Mesothelial cell of epicardium (in vitro differentiated cells): Measurements from ENCODE around the gene SIAH2. TPM values are rescaled to one million over a fixed set of nuclear protein-coding genes. Genes with fewer than 3 reads are reported as not detected.

Experiments used
- DNase-seq, 2 experiments: peaks; one replicate each; pipeline ENCODE4 v3.0.0; 2021; ENCODE audit warnings: low spot score in 2 of 2; ENCODE audit not compliant: unreplicated experiment in 2 of 2
- H3K27ac Mint-ChIP-seq: 2 replicates; pipeline ENCODE4 v1.8.0; 2021; ENCODE audit warnings: mixed read lengths
- H3K27me3 Mint-ChIP-seq: 2 replicates; pipeline ENCODE4 v1.8.0; 2021; ENCODE audit warnings: low read depth, mixed read lengths
- H3K36me3 Mint-ChIP-seq: 2 replicates; pipeline ENCODE4 v1.8.0; 2021; ENCODE audit warnings: mixed read lengths
- H3K4me1 Mint-ChIP-seq: 2 replicates; pipeline ENCODE4 v1.8.0; 2021; ENCODE audit warnings: mixed read lengths
- H3K4me3 Mint-ChIP-seq: 2 replicates; pipeline ENCODE4 v1.8.0; 2021; ENCODE audit warnings: mild to moderate bottlenecking, moderate library complexity, mixed read lengths
- H3K9me3 Mint-ChIP-seq: 2 replicates; pipeline ENCODE4 v1.8.0; 2021; ENCODE audit warnings: mixed read lengths
- CTCF ChIP-seq: fragments of 200-600 bp; sonication (generic); IDR thresholded peaks from one replicate; pipeline ENCODE4 v1.5.0; 2021; ENCODE audit warnings: antibody characterized with exemption; ENCODE audit not compliant: unreplicated experiment
- total RNA-seq: library from RNA; stranded (reverse); gene quantifications from 3 replicates; pipeline ENCODE4 v1.2.1, GENCODE V29; 2021

Gene SIAH2
- total RNA-seq, 1 donor from 2014 or later: 9.5 TPM

DNA sequence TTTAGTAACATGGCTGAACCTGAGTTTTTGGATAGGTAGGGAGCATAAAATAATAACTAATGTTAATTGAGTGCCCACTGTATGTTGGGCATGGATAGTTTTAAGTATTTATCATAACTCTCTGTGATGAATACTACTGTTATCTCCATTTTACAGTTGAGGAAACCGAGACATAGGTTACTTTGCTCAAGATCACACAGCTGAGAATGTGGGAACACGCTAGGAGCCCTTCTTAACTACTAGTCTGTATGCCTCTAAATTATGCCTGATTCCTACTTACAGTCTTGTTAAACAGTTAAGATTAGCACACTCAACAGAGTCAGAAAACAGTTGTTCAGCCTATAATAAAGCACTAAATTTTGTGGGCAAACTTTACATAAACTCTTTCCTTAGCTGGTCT lies 2.0 kb upstream of the SIAH2 start:
- no peak for DNase-seq
- no peak overlapping the region for H3K4me3 Mint-ChIP-seq
- H3K27me3 Mint-ChIP-seq: peaks cover 7% of the 10 kb centered on the region
- peaks cover 29% of the 10 kb centered on the region for H3K4me1 Mint-ChIP-seq
- no peak for TF ChIP-seq CTCF
- no peaks in the 10 kb centered on the region for H3K36me3 Mint-ChIP-seq
- no peak overlapping the region for H3K27ac Mint-ChIP-seq
- H3K9me3 Mint-ChIP-seq: no peaks in the 10 kb centered on the region

DNA sequence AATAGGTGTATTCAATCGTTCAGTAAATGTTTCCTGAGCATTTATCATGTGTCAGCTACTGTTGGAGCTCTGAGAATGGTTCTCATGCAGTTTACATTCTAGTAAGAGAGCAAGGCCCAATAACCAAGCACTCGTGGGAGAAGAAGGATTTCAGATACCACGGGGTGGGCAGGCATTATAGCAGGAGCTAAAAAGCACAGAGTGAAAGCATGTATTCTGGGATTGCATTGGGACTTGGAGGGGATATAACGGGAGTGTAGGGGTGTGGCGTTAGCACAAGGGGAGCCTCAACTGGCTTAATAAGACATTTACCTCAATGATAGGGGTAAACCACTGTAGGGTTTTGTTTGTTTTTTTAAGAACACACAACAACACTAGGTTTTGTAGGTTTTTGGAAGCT lies 1.6 kb upstream of the SIAH2 start:
- Mint-ChIP-seq H3K27ac (peak overlapping the region; percentile 60), H3K4me3 (peak overlapping the region; percentile 92), H3K4me1 (peaks cover 30% of the 10 kb centered on the region), H3K36me3 (no peaks in the 10 kb centered on the region), H3K9me3 (no peaks in the 10 kb centered on the region), H3K27me3 (peaks cover 7% of the 10 kb centered on the region)
- no peak for TF ChIP-seq CTCF
- DNase-seq: no peak

GRCh38 chr3:150763841-150764483 lies 993 bp upstream of the SIAH2 start:
- no peak for TF ChIP-seq CTCF
- Mint-ChIP-seq H3K27ac (peak overlapping the region; percentile 99), H3K9me3 (no peaks in the 10 kb centered on the region), H3K4me1 (peaks cover 30% of the 10 kb centered on the region), H3K36me3 (no peaks in the 10 kb centered on the region), H3K4me3 (peak overlapping the region; percentile 92), H3K27me3 (peaks cover 7% of the 10 kb centered on the region)
- peak in 1 of 2 experiments; percentile 50 for DNase-seq

GRCh38 chr3:150762662-150763121 lies 277 bp downstream of the SIAH2 start:
- no peak for TF ChIP-seq CTCF
- peaks cover 30% of the 10 kb centered on the region for H3K4me1 Mint-ChIP-seq
- peak overlapping the region; percentile 94 for H3K4me3 Mint-ChIP-seq
- peaks cover 5% of the 10 kb centered on the region for H3K36me3 Mint-ChIP-seq
- H3K27me3 Mint-ChIP-seq: peaks cover 7% of the 10 kb centered on the region
- DNase-seq: no peak
- no peaks in the 10 kb centered on the region for H3K9me3 Mint-ChIP-seq
- no peak overlapping the region for H3K27ac Mint-ChIP-seq

- H3K9me3 Mint-ChIP-seq: no peaks in the 10 kb centered on the region
- peak overlapping the region; percentile 95 for H3K27ac Mint-ChIP-seq
- H3K4me3 Mint-ChIP-seq: peak overlapping the region; percentile 94
- peaks cover 2% of the 10 kb centered on the region for H3K27me3 Mint-ChIP-seq
- peaks cover 5% of the 10 kb centered on the region for H3K36me3 Mint-ChIP-seq
- H3K4me1 Mint-ChIP-seq: peaks cover 30% of the 10 kb centered on the region
- no peak for TF ChIP-seq CTCF
- DNase-seq: peak in 1 of 2 experiments; percentile 45
Measured at GRCh38 chr3:150761831-150762661, 923 bp downstream of the SIAH2 start.
